H1 (cell line): Measurements from ENCODE around the gene EIF3B. TPM values are rescaled to one million over a fixed set of nuclear protein-coding genes. Genes with fewer than 3 reads are reported as not detected.

Source experiments
- CBX8 ChIP-seq: fragments of 300-800, 300-1000 bp; sonication (generic); IDR thresholded peaks from 2 replicates; pipeline ENCODE4 v1.7.1; 2016; ENCODE audit warnings: low read depth, low read length, borderline replicate concordance
- GTF2F1 ChIP-seq: IDR thresholded peaks from 2 replicates; pipeline ENCODE4 v1.6.1; 2012; ENCODE audit warnings: low read depth, low read length, improper control_type of control experiment, borderline replicate concordance
- HDAC6 ChIP-seq: IDR thresholded peaks from one replicate; pipeline ENCODE4 v1.7.1; 2012; ENCODE audit warnings: low read depth, mild to moderate bottlenecking, inconsistent platforms, low read length, moderate library complexity
- POLR2AphosphoS5 ChIP-seq: IDR thresholded peaks from 2 replicates; pipeline ENCODE4 v1.6.1; 2011; ENCODE audit warnings: low read depth, low read length
- SAP30 ChIP-seq: fragments of 300-600 bp; sonication (generic); IDR thresholded peaks from 2 replicates; pipeline ENCODE4 v1.7.1; 2012; ENCODE audit warnings: low read length, moderate library complexity, mild to moderate bottlenecking, inconsistent platforms; ENCODE audit not compliant: insufficient read depth, insufficient replicate concordance
- SIRT6 ChIP-seq: IDR thresholded peaks from one replicate; pipeline ENCODE4 v1.7.1; 2012; ENCODE audit warnings: low read length, inconsistent platforms
- SIX5 ChIP-seq: IDR thresholded peaks from 2 replicates; pipeline ENCODE4 v1.6.1; 2011; ENCODE audit warnings: mild to moderate bottlenecking, low read depth, low read length
- polyA plus RNA-seq, 7 experiments: library from polyadenylated mRNA; depleted of rRNA in 3 of 7; stranded (reverse) in 5 of 7; unstranded in 2 of 7; fragments of >200 nt in 5 of 7; fragments of 200-250 nt in 2 of 7; gene quantifications; 1 replicate in 5 of 7; 2 replicates in 1 of 7; 4 replicates in 1 of 7; pipeline versions ENCODE4 v1.2.1 to v1.2.3, GENCODE V29; 2011 to 2013; ENCODE audit warnings: missing spikeins in 2 of 7, mixed read lengths in 2 of 7
- total RNA-seq: library from RNA; stranded (reverse); fragmentation: NEBNext Ultra II Directional; extraction: Animal tissue kit (Norgen Biotek cat#: 25700); gene quantifications from 2 replicates; pipeline ENCODE4 v1.2.1, GENCODE V29; 2021
- TF ChIP-seq, protein P1 (sequence below): fragments of 300-600 bp; sonication (generic); IDR thresholded peaks from 2 replicates; pipeline ENCODE4 v1.7.1; 2012; ENCODE audit warnings: low read length, moderate library complexity, mild to moderate bottlenecking, inconsistent platforms; ENCODE audit not compliant: insufficient replicate concordance
- TF ChIP-seq, protein P2 (sequence below): IDR thresholded peaks from 2 replicates; pipeline ENCODE4 v1.6.1; 2012; ENCODE audit warnings: inconsistent platforms
- TF ChIP-seq, protein P3 (sequence below): IDR thresholded peaks from 2 replicates; pipeline ENCODE4 v1.6.1; 2012; ENCODE audit warnings: low read length, inconsistent platforms

EIF3B gene
- total and polyA plus RNA-seq, 2 of the 8 experiments (the other 6 are each of a cell fraction or from before 2014, with no cell fraction given) = 167 to 316 TPM

DNA sequence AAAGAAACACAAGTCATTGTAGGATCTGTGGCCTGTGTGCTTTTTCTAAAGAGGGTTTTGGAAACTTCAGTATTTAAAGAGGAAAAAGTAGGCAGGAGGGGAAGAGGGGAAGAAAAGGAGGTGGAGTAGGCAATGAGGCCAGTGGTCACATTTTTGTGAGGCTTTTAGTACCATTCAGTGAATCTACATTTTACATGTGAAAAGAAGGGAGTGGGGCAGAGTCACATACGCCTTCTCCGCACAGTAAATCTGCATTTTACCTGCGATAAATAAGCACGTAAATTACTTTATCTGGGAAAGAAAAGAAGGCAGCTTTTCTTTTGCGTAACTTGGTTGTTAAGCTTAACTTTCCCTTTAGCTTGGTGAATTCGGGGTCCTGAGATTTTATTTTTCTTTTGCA lies 62.0 kb downstream of the EIF3B start (continued):
- TF ChIP-seq, protein P1, sequence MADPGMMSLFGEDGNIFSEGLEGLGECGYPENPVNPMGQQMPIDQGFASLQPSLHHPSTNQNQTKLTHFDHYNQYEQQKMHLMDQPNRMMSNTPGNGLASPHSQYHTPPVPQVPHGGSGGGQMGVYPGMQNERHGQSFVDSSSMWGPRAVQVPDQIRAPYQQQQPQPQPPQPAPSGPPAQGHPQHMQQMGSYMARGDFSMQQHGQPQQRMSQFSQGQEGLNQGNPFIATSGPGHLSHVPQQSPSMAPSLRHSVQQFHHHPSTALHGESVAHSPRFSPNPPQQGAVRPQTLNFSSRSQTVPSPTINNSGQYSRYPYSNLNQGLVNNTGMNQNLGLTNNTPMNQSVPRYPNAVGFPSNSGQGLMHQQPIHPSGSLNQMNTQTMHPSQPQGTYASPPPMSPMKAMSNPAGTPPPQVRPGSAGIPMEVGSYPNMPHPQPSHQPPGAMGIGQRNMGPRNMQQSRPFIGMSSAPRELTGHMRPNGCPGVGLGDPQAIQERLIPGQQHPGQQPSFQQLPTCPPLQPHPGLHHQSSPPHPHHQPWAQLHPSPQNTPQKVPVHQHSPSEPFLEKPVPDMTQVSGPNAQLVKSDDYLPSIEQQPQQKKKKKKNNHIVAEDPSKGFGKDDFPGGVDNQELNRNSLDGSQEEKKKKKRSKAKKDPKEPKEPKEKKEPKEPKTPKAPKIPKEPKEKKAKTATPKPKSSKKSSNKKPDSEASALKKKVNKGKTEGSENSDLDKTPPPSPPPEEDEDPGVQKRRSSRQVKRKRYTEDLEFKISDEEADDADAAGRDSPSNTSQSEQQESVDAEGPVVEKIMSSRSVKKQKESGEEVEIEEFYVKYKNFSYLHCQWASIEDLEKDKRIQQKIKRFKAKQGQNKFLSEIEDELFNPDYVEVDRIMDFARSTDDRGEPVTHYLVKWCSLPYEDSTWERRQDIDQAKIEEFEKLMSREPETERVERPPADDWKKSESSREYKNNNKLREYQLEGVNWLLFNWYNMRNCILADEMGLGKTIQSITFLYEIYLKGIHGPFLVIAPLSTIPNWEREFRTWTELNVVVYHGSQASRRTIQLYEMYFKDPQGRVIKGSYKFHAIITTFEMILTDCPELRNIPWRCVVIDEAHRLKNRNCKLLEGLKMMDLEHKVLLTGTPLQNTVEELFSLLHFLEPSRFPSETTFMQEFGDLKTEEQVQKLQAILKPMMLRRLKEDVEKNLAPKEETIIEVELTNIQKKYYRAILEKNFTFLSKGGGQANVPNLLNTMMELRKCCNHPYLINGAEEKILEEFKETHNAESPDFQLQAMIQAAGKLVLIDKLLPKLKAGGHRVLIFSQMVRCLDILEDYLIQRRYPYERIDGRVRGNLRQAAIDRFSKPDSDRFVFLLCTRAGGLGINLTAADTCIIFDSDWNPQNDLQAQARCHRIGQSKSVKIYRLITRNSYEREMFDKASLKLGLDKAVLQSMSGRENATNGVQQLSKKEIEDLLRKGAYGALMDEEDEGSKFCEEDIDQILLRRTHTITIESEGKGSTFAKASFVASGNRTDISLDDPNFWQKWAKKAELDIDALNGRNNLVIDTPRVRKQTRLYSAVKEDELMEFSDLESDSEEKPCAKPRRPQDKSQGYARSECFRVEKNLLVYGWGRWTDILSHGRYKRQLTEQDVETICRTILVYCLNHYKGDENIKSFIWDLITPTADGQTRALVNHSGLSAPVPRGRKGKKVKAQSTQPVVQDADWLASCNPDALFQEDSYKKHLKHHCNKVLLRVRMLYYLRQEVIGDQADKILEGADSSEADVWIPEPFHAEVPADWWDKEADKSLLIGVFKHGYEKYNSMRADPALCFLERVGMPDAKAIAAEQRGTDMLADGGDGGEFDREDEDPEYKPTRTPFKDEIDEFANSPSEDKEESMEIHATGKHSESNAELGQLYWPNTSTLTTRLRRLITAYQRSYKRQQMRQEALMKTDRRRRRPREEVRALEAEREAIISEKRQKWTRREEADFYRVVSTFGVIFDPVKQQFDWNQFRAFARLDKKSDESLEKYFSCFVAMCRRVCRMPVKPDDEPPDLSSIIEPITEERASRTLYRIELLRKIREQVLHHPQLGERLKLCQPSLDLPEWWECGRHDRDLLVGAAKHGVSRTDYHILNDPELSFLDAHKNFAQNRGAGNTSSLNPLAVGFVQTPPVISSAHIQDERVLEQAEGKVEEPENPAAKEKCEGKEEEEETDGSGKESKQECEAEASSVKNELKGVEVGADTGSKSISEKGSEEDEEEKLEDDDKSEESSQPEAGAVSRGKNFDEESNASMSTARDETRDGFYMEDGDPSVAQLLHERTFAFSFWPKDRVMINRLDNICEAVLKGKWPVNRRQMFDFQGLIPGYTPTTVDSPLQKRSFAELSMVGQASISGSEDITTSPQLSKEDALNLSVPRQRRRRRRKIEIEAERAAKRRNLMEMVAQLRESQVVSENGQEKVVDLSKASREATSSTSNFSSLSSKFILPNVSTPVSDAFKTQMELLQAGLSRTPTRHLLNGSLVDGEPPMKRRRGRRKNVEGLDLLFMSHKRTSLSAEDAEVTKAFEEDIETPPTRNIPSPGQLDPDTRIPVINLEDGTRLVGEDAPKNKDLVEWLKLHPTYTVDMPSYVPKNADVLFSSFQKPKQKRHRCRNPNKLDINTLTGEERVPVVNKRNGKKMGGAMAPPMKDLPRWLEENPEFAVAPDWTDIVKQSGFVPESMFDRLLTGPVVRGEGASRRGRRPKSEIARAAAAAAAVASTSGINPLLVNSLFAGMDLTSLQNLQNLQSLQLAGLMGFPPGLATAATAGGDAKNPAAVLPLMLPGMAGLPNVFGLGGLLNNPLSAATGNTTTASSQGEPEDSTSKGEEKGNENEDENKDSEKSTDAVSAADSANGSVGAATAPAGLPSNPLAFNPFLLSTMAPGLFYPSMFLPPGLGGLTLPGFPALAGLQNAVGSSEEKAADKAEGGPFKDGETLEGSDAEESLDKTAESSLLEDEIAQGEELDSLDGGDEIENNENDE = no peak
- TF ChIP-seq POLR2AphosphoS5 (no peak), SIRT6 (no peak), GTF2F1 (no peak), SAP30 (no peak), SIX5 (no peak), CBX8 (no peak), HDAC6 (no peak)
- TF ChIP-seq, protein P2, sequence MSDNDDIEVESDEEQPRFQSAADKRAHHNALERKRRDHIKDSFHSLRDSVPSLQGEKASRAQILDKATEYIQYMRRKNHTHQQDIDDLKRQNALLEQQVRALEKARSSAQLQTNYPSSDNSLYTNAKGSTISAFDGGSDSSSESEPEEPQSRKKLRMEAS = no peak
- TF ChIP-seq, protein P3, sequence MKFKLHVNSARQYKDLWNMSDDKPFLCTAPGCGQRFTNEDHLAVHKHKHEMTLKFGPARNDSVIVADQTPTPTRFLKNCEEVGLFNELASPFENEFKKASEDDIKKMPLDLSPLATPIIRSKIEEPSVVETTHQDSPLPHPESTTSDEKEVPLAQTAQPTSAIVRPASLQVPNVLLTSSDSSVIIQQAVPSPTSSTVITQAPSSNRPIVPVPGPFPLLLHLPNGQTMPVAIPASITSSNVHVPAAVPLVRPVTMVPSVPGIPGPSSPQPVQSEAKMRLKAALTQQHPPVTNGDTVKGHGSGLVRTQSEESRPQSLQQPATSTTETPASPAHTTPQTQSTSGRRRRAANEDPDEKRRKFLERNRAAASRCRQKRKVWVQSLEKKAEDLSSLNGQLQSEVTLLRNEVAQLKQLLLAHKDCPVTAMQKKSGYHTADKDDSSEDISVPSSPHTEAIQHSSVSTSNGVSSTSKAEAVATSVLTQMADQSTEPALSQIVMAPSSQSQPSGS = no peak
